Liver (tissue), 3 donors: ENCODE data around the gene RNPEPL1.

Experiments
- CTCF ChIP-seq: fragments of 150-350 bp; IDR thresholded peaks from 2 replicates; pipeline ENCODE4 v1.5.1; 2017; ENCODE audit warnings: improper control_type of control experiment, low read depth, low read length; ENCODE audit not compliant: missing input control
- RAD21 ChIP-seq, 2 donors: IDR thresholded peaks; 2 replicates each; pipeline ENCODE4 v1.6.1; 2016; ENCODE audit warnings: antibody characterized with exemption in 2 of 2, mild to moderate bottlenecking in 2 of 2
- TAF1 ChIP-seq: conservative IDR thresholded peaks from 2 replicates; pipeline ENCODE4 v1.6.1; 2016; ENCODE audit warnings: antibody characterized with exemption, mild to moderate bottlenecking
- YY1 ChIP-seq: IDR thresholded peaks from 2 replicates; pipeline ENCODE4 v1.6.1; 2016; ENCODE audit warnings: antibody characterized with exemption, mild to moderate bottlenecking
- TF ChIP-seq, protein P1 (sequence below): IDR thresholded peaks from 2 replicates; pipeline ENCODE4 v1.6.1; 2016; ENCODE audit warnings: antibody characterized with exemption
- donor health status: healthy.
- donor health status: healthy.

DNA sequence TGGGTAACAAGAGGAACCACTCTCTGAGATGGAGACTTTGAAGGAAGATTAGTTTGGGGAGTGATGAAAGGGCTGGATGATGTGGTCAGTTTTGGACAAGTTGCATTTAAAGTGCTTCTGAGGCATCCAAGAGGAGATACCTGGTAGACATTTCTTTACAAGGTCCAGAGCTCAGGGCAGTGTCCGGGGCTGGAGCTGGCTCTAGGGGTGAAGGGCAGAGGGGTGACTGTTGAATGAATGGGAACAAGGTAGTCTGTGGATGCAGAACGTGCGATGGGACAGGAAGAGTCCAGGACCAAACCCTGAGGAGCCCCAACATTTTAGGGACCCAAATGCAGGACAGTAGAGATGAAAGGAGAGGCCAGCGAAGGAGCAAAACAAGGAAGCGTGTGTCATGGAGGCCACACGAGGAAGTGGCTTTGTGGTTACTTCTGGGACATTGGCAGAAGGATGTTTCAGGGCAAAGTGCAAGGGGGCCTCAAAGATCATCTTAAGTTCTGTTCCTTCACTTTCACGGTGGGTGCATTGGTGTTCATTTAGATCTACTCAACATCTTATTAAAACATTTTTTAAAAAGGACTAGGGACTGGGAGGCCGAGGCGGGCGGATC is 43.4 kb downstream of the RNPEPL1 start:
- TF ChIP-seq CTCF: no peak
- TF ChIP-seq RAD21 (IDR thresholded peaks at IDR 0.05): no peak
- TF ChIP-seq, protein P1, sequence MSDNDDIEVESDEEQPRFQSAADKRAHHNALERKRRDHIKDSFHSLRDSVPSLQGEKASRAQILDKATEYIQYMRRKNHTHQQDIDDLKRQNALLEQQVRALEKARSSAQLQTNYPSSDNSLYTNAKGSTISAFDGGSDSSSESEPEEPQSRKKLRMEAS: no peak
- TF ChIP-seq YY1: no peak
- no peak for TF ChIP-seq TAF1
